Measurements from ENCODE around the gene UHMK1. TPM values are rescaled to one million over a fixed set of nuclear protein-coding genes. Genes with fewer than 3 reads are reported as not detected.

Gene UHMK1
- total RNA-seq, 1 experiment from 2014 or later = 33.6 TPM

- DNase-seq (ENCODE audit: low read depth) = no peak
- in situ Hi-C loops (cut with HindIII; ENCODE audit: low pct_unique_long_range_greater_than_20kb, low sequenced_read_pairs) = no loop called here
Measured at GRCh38 chr1:162500805-162501204, 3.2 kb downstream of the UHMK1 start.

- in situ Hi-C loops (cut with HindIII; ENCODE audit: low pct_unique_long_range_greater_than_20kb, low sequenced_read_pairs) = no loop called here
- no peak for DNase-seq (ENCODE audit: low read depth)
Measured at GRCh38 chr1:162502077-162502476, 4.5 kb downstream of the UHMK1 start.

GRCh38 chr1:162502928-162503327, 5.3 kb downstream of the UHMK1 start:
- in situ Hi-C loops (cut with HindIII; ENCODE audit: low pct_unique_long_range_greater_than_20kb, low sequenced_read_pairs) = no loop called here
- no peak for DNase-seq (ENCODE audit: low read depth)

- DNase-seq (ENCODE audit: low read depth) = no peak
- in situ Hi-C loops (cut with HindIII; ENCODE audit: low pct_unique_long_range_greater_than_20kb, low sequenced_read_pairs) = no loop called here
Measured at GRCh38 chr1:162527314-162527713, 29.7 kb downstream of the UHMK1 start.

- in situ Hi-C loops (cut with HindIII; ENCODE audit: low pct_unique_long_range_greater_than_20kb, low sequenced_read_pairs) = no loop called here
- DNase-seq (ENCODE audit: low read depth) = no peak
Measured at GRCh38 chr1:162530307-162530987, 32.8 kb downstream of the UHMK1 start.

- in situ Hi-C loops (cut with HindIII; ENCODE audit: low pct_unique_long_range_greater_than_20kb, low sequenced_read_pairs) = no loop called here
- no peak for DNase-seq (ENCODE audit: low read depth)
Measured at GRCh38 chr1:162530988-162531319, 33.3 kb downstream of the UHMK1 start.

- DNase-seq (ENCODE audit: low read depth) = no peak
- in situ Hi-C loops (cut with HindIII; ENCODE audit: low pct_unique_long_range_greater_than_20kb, low sequenced_read_pairs) = no loop called here
Measured at GRCh38 chr1:162535501-162535900, 37.9 kb downstream of the UHMK1 start.

GRCh38 chr1:162536511-162536910, 38.9 kb downstream of the UHMK1 start:
- DNase-seq (ENCODE audit: low read depth) = no peak
- in situ Hi-C loops (cut with HindIII; ENCODE audit: low pct_unique_long_range_greater_than_20kb, low sequenced_read_pairs) = no loop called here

GRCh38 chr1:162537216-162537615, 39.6 kb downstream of the UHMK1 start:
- in situ Hi-C loops (cut with HindIII; ENCODE audit: low pct_unique_long_range_greater_than_20kb, low sequenced_read_pairs) = no loop called here

GRCh38 chr1:162538815-162539431, 41.3 kb downstream of the UHMK1 start:
- in situ Hi-C loops (cut with HindIII; ENCODE audit: low pct_unique_long_range_greater_than_20kb, low sequenced_read_pairs) = no loop called here

More at GRCh38 chr1:162537216-162537615, 39.6 kb downstream of the UHMK1 start:
- DNase-seq (ENCODE audit: low read depth) = no peak

GRCh38 chr1:162541619-162542141, 44.1 kb downstream of the UHMK1 start:
- in situ Hi-C loops (cut with HindIII; ENCODE audit: low pct_unique_long_range_greater_than_20kb, low sequenced_read_pairs) = no loop called here
- no peak for DNase-seq (ENCODE audit: low read depth)

More at GRCh38 chr1:162538815-162539431, 41.3 kb downstream of the UHMK1 start:
- peak; percentile 37 for DNase-seq (ENCODE audit: low read depth)

GRCh38 chr1:162543228-162543627, 45.6 kb downstream of the UHMK1 start:
- in situ Hi-C loops (cut with HindIII; ENCODE audit: low pct_unique_long_range_greater_than_20kb, low sequenced_read_pairs) = no loop called here
- DNase-seq (ENCODE audit: low read depth) = no peak

- no peak for DNase-seq (ENCODE audit: low read depth)
- in situ Hi-C loops (cut with HindIII; ENCODE audit: low pct_unique_long_range_greater_than_20kb, low sequenced_read_pairs) = no loop called here
Measured at GRCh38 chr1:162548170-162548569, 50.6 kb downstream of the UHMK1 start.

GRCh38 chr1:162549001-162549400, 51.4 kb downstream of the UHMK1 start:
- in situ Hi-C loops (cut with HindIII; ENCODE audit: low pct_unique_long_range_greater_than_20kb, low sequenced_read_pairs) = no loop called here
- no peak for DNase-seq (ENCODE audit: low read depth)

- no peak for DNase-seq (ENCODE audit: low read depth)
- in situ Hi-C loops (cut with HindIII; ENCODE audit: low pct_unique_long_range_greater_than_20kb, low sequenced_read_pairs) = no loop called here
Measured at GRCh38 chr1:162550925-162551324, 53.3 kb downstream of the UHMK1 start.

- in situ Hi-C loops (cut with HindIII; ENCODE audit: low pct_unique_long_range_greater_than_20kb, low sequenced_read_pairs) = no loop called here
- no peak for DNase-seq (ENCODE audit: low read depth)
Measured at GRCh38 chr1:162551969-162552683, 54.5 kb downstream of the UHMK1 start.

- in situ Hi-C loops (cut with HindIII; ENCODE audit: low pct_unique_long_range_greater_than_20kb, low sequenced_read_pairs) = no loop called here
- no peak for DNase-seq (ENCODE audit: low read depth)
Measured at GRCh38 chr1:162552684-162553252, 55.1 kb downstream of the UHMK1 start.

GRCh38 chr1:162554258-162554657, 56.6 kb downstream of the UHMK1 start:
- no peak for DNase-seq (ENCODE audit: low read depth)

GRCh38 chr1:162557536-162557935, 59.9 kb downstream of the UHMK1 start:
- in situ Hi-C loops (cut with HindIII; ENCODE audit: low pct_unique_long_range_greater_than_20kb, low sequenced_read_pairs) = no loop called here
- DNase-seq (ENCODE audit: low read depth) = no peak

More at GRCh38 chr1:162554258-162554657, 56.6 kb downstream of the UHMK1 start:
- in situ Hi-C loops (cut with HindIII; ENCODE audit: low pct_unique_long_range_greater_than_20kb, low sequenced_read_pairs) = no loop called here
